ENCODE measurements around the gene QRFP.
A peak's percentile ranks its signal among the peaks of the same experiment; 100 is the strongest.

QRFP gene

DNA sequence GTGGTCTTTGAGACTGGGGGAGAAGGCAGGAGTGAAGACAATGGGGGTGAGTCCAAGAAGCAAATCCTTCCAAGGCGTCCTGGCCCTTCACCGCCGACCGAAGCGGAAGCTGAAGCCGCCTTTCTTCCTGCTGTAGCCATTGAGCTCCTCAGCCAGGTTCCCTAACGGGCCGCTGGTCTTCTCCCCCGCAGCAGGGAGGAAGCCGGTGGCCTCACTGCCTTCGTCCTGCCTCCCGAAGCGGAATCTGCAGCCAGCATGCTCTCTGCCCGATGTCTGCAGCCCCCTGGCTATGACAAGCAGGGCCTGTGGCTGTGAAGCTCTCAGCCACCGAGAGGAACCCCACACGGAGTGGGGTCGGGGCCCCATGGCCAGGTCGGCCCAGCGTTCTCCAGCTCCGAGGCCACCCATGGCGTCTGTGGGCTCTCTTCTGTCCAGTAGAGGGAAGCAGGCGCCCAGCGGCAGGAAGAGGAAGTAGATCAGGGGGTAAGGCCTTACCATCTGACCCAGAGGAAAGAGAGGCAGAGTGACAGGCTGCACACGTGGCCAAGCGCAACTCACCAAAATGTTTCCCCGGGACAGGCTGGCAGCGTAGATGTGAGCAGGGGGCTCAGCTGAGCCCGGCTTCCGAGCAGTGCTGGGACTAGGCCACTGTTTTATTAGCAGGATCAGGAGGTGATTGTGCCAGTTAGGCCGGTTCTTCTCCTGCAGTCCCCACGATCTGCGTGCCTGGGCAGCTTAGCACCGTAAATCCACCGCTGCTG, 3.1 kb downstream of the QRFP start:
- H3K27ac ChIP-seq: no peak overlapping the region
- no peak for DNase-seq (ENCODE audit: low read depth, low spot score)

DNA sequence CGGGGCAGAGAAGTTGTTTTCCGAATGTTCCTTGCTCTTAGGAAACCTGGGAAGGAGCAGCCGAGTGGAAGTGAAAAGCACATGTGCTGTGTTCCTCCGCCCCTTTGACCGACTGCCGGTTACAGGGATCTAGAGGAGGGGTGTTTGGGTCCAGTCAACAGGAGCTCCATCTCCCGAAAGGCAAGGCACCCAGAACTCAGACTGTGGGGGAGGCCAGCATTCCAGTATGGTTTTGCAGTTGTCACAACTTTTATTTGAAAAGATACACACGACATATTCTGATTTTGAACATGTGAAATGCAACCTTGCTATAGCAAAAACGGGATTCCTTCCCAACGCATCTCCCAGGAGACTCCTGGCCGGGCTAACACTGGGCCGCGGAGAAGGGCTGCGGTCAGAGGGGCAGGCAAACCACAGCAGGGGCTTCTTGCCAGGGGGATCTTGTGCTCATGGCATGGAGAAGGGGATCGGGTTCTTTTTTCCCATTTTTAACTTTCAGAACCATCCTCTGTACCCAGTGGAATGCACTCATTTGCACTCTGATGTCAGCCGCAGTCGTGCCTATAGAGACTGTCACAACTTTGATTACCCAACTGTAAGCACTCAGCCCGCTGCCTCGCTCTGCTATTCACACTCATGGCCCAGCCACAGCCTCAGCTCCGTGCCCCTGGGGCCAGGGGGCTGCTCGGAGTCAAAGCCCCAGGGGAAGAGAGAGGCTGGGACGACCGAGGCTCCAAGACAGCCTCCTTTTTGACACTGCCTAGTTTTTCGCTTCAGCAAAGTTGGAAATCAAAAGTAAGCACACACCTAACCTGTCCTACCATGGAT, 3.9 kb downstream of the QRFP start:
- no peak for DNase-seq (ENCODE audit: low read depth, low spot score)
- H3K27ac ChIP-seq: no peak overlapping the region

DNA sequence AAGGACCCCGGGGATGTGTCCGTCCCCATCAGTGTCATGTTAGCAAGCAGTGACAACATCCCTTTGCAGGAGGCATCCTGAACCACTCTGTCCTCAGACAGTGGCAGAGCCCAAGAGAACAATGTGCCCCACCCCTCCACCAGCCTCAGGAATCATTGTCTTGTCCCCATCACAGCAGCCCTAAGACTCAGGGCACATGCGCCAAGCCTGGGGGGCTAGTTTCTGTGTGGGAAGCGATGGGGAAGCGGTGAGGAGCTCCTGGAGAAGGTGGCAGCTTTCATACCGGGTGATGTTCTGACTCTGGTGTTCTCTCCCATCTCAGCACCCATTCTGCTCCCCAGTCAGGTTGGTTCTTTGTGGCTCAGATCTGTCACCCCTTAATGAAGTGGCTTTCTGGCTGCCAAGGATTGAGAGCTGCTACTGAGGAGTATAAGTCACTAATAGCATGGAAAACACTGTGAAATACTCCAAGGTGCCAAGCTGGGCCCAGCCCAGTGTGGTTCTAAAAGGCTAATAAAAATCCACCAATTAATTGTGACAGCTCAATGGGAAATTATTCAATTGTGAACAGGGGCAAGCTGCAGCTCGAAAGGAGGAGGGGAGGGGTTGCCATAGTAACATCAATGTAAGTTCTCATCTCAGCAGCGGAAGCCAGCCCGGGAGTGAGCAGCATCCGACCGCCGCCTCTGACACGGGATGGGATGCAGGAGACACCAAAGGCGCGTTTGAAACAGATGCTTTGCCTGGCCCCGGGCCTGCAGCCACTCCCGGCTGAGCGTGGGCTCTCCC, 4.7 kb downstream of the QRFP start:
- no peak for DNase-seq (ENCODE audit: low read depth, low spot score)
- no peak overlapping the region for H3K27ac ChIP-seq

DNA sequence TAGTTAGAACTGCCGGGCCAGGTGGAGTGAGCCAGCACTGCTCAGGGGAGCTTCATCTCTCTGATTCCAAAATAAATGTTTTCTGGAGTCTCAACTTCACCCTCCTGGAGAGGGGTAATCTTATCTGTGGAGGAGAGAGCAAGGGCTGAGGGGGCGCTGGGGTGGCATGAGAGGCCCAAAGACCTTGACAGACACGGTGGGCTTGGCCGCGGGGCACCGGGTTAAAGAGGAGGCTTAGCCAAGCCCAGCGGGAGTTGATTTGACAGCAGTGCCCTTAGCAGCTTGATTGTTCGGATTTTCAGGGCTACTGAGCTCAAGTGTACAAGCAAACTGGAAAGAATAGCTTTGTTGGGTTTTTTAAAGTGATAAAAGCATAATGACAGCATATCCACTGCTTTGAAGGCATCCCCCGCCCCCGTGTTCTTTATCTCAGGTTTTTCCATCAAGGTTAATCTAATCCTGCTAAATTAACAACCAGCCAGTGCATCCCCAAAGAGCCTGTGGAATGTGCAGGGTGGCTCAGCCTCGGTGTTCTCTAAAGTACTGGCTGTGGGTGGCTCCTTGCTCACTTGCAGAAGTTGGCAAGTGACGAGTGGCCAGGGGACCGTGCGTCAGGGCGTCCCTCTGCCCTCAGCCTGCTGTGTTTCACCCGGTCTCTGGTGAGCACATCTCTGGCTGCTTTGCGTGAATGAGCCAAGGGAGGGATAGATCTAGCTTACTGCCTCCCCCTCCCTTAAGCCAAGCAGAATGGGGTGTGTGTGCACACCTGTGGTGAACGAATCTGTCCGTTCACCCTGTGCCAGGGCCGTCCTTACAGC, 5.5 kb downstream of the QRFP start:
- DNase-seq (ENCODE audit: low read depth, low spot score): no peak
- no peak overlapping the region for H3K27ac ChIP-seq

DNA sequence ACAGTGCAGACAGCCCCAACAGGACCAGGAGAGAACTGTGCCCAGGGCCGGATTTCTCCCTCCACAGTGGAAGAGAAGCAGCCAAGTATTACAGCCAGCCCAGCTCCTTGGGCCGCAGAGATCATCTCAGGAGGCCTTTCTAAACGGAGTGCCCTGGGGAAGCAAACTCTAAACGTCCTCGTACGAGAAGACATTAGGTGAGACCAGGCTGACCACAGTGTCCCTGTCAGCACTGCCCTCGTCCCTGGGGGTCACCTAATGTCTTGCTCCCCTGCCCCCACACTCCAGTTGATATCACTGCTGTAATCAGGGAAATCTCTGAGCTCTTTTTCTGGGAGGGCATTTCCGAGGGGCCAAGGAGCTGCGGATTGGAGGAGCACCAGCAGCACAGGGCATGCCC, 6.5 kb downstream of the QRFP start:
- no peak for DNase-seq (ENCODE audit: low read depth, low spot score)
- no peak overlapping the region for H3K27ac ChIP-seq

DNA sequence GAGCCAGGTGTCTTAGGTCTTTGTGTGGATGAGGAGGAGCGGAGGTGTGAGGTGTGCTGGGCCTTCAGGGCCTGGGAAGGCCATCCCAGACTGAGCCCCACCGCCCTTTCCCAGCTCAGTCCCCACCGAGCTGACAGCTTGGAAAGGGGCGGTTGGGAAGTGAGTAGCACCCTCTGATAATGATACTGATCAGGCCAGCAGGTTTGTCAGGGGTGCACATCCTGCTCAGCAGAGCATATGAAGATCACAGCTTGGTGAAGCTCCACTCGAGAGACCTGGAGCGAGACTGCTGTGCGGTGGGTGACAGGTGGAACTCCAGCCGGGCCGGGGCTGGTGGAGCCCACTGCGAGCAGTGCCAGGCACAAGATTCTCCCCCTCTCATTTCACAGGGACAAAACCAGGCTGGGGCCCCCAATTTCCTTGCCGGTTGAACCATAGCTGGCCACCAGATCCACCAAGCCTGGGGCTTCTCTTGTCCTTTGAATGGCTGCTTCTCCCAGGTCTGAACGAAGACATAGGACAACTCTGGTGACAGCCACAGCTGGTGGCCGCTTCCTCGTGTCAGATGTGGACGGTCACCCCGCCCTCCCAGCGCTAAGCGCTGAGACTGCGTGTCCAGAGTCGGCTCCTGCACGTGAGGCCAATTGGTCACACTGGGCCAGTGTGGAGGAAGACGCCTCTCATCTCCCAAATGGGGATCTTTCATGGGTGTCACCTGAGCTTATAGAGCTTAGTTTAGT, 8.3 kb downstream of the QRFP start:
- H3K27ac ChIP-seq: no peak overlapping the region
- no peak for DNase-seq (ENCODE audit: low read depth, low spot score)

DNA sequence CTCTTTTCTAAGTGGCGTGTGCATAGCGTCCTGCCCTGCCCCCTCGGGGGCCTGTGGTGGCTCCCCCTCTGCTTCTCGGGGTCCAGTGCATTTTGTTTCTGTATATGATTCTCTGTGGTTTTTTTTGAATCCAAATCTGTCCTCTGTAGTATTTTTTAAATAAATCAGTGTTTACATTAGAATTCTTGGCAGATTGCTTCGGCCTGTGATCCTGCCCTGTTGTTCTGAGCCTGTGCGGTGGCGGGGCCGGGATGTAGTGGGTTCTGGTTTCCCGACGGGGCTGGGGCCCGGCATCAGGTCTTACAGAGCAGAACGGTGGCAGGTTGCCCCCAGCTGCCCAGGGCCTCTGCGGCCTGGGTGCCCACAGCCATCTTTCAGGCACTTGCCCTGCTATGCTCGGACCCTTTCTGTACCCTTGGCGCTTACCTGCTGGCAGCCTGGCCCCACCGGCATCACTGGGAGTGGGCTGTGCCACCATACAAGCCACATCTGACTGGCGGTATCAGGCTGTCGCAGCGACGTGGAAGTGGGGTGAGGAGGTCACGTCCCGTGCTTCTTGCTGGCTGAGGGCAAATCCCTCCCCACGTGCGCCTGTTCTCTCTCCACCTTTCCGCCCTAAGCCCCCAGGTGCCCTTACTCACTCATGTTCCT, 9.0 kb downstream of the QRFP start:
- DNase-seq (ENCODE audit: low read depth, low spot score): no peak

DNA sequence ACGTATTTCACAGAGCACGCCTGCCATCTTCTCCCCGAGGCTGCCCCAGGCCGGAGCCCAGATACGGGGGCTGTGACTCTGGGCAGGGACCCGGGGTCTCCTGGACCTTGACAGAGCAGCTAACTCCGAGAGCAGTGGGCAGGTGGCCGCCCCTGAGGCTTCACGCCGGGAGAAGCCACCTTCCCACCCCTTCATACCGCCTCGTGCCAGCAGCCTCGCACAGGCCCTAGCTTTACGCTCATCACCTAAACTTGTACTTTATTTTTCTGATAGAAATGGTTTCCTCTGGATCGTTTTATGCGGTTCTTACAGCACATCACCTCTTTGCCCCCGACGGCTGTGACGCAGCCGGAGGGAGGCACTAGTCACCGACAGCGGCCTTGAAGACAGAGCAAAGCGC, 9.6 kb downstream of the QRFP start:
- H3K27ac ChIP-seq: no peak overlapping the region
- DNase-seq (ENCODE audit: low read depth, low spot score): no peak

More for the DNA sequence above, 9.0 kb downstream of the QRFP start:
- no peak overlapping the region for H3K27ac ChIP-seq

DNA sequence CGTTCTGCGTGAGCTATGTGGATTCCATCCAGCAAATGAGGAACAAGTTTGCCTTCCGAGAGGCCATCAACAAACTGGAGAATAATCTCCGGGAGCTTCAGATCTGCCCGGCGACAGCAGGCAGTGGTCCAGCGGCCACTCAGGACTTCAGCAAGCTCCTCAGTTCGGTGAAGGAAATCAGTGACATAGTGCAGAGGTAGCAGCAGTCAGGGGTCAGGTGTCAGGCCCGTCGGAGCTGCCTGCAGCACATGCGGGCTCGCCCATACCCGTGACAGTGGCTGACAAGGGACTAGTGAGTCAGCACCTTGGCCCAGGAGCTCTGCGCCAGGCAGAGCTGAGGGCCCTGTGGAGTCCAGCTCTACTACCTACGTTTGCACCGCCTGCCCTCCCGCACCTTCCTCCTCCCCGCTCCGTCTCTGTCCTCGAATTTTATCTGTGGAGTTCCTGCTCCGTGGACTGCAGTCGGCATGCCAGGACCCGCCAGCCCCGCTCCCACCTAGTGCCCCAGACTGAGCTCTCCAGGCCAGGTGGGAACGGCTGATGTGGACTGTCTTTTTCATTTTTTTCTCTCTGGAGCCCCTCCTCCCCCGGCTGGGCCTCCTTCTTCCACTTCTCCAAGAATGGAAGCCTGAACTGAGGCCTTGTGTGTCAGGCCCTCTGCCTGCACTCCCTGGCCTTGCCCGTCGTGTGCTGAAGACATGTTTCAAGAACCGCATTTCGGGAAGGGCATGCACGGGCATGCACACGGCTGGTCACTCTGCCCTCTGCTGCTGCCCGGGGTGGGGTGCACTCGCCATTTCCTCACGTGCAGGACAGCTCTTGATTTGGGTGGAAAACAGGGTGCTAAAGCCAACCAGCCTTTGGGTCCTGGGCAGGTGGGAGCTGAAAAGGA, 10.9 kb downstream of the QRFP start:
- DNase-seq (ENCODE audit: low read depth, low spot score): no peak
- peak overlapping the region; percentile 13 for H3K27ac ChIP-seq

DNA sequence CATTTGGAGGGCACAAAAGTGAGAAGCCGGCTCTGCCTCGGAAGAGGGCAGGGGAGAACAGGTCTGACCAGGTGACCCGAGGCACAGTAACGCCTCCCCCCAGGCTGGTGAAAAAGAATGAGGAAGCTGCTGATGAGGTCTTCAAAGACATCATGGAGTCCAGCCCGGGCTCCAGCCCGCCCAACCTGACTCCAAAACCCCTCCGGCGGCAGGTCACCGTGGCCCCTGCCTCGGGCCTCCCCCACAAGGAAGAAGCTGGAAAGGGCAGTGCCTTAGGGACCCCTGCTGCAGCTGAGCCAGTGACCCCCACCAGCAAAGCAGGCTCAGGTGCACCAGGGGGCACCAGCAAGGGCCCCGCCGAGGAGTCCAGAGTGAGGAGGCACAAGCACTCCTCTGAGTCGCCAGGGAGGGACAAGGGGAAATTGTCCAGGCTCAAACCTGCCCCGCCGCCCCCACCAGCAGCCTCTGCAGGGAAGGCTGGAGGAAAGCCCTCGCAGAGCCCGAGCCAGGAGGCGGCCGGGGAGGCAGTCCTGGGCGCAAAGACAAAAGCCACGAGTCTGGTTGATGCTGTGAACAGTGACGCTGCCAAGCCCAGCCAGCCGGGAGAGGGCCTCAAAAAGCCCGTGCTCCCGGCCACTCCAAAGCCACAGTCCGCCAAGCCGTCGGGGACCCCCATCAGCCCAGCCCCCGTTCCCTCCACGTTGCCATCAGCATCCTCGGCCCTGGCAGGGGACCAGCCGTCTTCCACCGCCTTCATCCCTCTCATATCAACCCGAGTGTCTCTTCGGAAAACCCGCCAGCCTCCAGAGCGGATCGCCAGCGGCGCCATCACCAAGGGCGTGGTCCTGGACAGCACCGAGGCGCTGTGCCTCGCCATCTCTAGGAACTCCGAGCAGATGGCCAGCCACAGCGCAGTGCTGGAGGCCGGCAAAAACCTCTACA, 11.8 kb downstream of the QRFP start:
- DNase-seq (ENCODE audit: low read depth, low spot score): no peak
- H3K27ac ChIP-seq: no peak overlapping the region

DNA sequence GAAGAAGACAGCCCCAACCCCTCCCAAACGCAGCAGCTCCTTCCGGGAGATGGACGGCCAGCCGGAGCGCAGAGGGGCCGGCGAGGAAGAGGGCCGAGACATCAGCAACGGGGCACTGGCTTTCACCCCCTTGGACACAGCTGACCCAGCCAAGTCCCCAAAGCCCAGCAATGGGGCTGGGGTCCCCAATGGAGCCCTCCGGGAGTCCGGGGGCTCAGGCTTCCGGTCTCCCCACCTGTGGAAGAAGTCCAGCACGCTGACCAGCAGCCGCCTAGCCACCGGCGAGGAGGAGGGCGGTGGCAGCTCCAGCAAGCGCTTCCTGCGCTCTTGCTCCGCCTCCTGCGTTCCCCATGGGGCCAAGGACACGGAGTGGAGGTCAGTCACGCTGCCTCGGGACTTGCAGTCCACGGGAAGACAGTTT, 12.5 kb downstream of the QRFP start:
- no peak for DNase-seq (ENCODE audit: low read depth, low spot score)
- H3K27ac ChIP-seq: no peak overlapping the region

DNA sequence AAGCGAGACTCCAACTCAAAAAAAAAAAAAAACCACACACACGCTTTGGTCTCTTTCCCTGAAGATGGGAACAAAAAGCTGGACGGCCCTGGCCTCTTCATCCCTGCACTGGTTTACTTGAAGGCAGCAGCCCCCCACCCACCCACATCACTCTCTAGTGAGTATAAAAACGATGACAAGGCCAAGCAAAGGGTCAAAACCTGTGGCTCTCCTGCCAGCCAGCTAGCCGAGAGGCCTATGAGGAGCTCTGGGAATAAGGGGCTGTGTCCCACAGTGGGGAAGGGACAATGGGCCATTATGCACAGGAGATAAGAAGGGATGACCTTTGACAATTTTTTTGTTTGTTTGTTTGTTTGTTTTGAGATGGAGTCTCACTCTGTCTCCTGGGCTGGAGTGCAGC, 13.1 kb downstream of the QRFP start:
- DNase-seq (ENCODE audit: low read depth, low spot score): no peak
- H3K27ac ChIP-seq: no peak overlapping the region

DNA sequence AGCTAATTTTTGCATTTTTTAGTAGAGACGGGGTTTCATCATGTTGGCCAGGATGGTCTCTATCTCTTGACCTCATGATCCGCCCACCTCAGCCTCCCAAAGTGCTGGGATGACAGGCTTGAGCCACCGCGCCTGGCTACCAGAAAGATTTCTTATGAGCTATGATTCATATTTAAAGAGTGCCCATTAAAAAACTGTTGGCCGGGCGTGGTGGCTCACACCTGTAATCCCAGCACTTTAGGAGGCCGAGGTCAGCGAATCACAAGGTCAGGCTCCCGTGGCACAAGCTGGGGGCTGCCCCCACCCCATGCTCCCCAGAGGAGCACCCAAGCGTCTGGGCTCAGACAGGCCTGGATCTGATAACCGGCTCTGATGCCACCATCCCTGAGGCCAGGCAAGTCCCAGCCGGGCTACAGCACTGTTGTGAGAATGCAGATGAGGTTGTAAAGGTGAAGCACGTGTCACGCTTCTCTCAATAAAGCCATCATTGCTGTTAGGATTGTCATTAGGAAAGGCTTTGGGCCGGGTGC, 13.9 kb downstream of the QRFP start:
- no peak overlapping the region for H3K27ac ChIP-seq
- no peak for DNase-seq (ENCODE audit: low read depth, low spot score)

DNA sequence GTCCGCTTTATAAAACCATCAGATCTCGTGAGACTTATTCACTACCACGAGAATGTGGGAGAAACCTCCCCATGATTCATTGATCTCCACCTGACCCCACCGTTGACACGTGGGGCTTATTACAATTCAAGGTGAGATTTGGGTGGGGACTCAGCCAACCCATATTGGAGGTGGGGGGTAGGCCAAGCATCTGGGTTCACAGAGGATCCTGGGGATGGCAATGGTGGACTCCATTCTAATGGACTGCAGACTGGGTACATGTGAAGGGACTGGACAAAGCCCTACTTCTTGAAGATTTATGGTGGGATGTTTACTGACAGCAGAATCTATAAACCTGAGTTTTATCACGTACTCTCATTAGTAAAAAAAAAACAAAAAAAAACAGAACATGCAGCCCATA, 15.1 kb downstream of the QRFP start:
- no peak overlapping the region for H3K27ac ChIP-seq
- DNase-seq (ENCODE audit: low read depth, low spot score): no peak

DNA sequence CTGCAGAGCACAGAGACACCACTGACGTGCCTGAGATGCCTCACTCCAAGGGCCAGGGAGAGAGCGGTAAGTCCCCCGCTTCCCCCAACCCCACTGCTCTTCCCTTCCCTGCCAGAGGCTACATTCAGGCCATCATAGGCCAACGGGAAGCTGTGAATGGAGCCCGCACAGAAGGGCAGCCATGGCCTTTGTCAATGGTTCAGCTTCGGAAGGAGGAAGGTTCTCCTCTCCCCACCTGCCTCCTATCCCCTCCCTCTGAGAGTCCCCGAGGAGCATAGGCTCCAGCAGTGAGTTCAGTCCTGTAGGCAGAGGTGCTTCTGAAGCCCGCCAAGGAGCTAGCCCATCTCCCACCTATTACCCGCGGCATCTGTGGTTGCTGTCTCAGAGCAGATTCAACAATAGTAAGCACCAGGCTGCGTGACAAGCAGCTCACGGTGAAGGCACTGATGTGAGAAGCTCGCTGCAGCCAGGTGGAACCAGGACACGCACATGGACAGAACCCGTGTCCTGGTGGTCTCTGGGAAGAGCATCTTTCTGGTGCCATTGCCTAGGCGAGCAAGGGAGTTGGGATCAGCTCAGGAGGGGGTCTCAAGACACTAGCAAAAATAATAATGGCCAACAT, 15.9 kb downstream of the QRFP start:
- H3K27ac ChIP-seq: no peak overlapping the region
- no peak for DNase-seq (ENCODE audit: low read depth, low spot score)

DNA sequence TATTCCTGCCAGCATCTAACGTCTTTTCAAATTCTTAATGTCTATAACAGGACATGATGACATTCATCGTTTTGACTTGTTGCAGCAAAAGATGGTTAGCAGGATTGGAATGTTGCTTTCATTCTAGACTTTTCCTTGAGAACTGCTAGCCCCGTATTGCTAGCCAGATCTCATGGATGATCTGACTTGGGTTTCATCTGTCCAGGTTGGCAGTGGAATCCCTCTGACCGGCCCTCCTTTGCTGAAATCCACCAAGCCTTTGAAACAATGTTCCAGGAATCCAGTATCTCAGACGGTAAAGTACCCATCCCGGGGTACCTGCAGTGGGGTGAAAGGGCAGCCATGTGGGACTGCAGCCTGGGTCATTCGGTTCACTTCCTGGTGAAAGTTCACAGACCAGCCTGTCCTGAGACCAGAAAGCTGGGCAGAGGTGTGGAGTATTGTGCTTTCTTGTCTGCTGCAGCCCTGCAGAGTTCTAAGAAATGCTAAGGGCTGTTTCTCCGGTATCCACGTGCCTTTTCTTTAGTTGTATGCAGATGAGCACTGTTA, 16.7 kb downstream of the QRFP start:
- DNase-seq (ENCODE audit: low read depth, low spot score): no peak
- H3K27ac ChIP-seq: no peak overlapping the region
